Neural cell (in vitro differentiated cells): ENCODE data around the gene TEX28. TPM values are rescaled to one million over a fixed set of nuclear protein-coding genes. Genes with fewer than 3 reads are reported as not detected.

Experiments
- H2AFZ ChIP-seq: fragments of 200-600, 300-800 bp; sonication (generic), shearing (Covaris generic); 2 replicates; pipeline ENCODE4 v1.6.0; 2014; ENCODE audit warnings: low read depth, mild to moderate bottlenecking, antibody characterized with exemption, low read length, moderate library complexity
- H3F3A ChIP-seq: fragments of 200-600 bp; shearing (Covaris generic); 2 replicates; pipeline ENCODE4 v1.6.1; 2016; ENCODE audit warnings: mild to moderate bottlenecking, moderate library complexity, mixed read lengths, antibody characterized with exemption, low read length; ENCODE audit not compliant: insufficient read depth, poor library complexity, severe bottlenecking
- H3K27ac ChIP-seq: fragments of 200-600, 300-800 bp; sonication (generic), shearing (Covaris generic); 2 replicates; pipeline ENCODE4 v1.5.1; 2014; ENCODE audit warnings: mild to moderate bottlenecking, low read length, moderate library complexity
- H3K27me3 ChIP-seq: fragments of 300-800, 200-600 bp; sonication (generic), shearing (Covaris generic); 2 replicates; pipeline ENCODE4 v1.6.0; 2014; ENCODE audit warnings: mild to moderate bottlenecking, low read depth, low read length, moderate library complexity; ENCODE audit not compliant: insufficient read depth
- H3K36me3 ChIP-seq: fragments of 300-800, 200-600 bp; sonication (generic), shearing (Covaris generic); 2 replicates; pipeline ENCODE4 v1.5.1; 2014; ENCODE audit warnings: mild to moderate bottlenecking, antibody characterized with exemption, low read length, moderate library complexity; ENCODE audit not compliant: insufficient read depth
- H3K4me2 ChIP-seq: fragments of 300-800, 200-600 bp; sonication (generic), shearing (Covaris generic); 2 replicates; pipeline ENCODE4 v1.6.0; 2014; ENCODE audit warnings: mild to moderate bottlenecking, low read length
- H3K4me3 ChIP-seq: fragments of 300-800, 200-600 bp; sonication (generic), shearing (Covaris generic); 2 replicates; pipeline ENCODE4 v1.5.1; 2014; ENCODE audit warnings: mild to moderate bottlenecking, low read length, moderate library complexity
- H3K79me2 ChIP-seq: fragments of 200-600 bp; shearing (Covaris generic); replicated peaks from 2 replicates; pipeline ENCODE4 v1.6.0; 2014; ENCODE audit warnings: mild to moderate bottlenecking, low read length, moderate library complexity; ENCODE audit not compliant: insufficient read depth
- H3K9ac ChIP-seq: fragments of 300-800, 200-600 bp; sonication (generic), shearing (Covaris generic); 2 replicates; pipeline ENCODE4 v1.6.1; 2016; ENCODE audit warnings: mild to moderate bottlenecking, low read length, mixed read lengths
- H3K9me2 ChIP-seq: fragments of 200-600 bp; shearing (Covaris generic); 2 replicates; pipeline ENCODE4 v1.6.1; 2016; ENCODE audit warnings: mild to moderate bottlenecking, low read length, mixed read lengths; ENCODE audit not compliant: insufficient read depth
- H3K9me3 ChIP-seq: fragments of 200-600, 300-800 bp; sonication (generic), shearing (Covaris generic); 2 replicates; pipeline ENCODE4 v1.6.1; 2016; ENCODE audit warnings: mild to moderate bottlenecking, mixed run types, low read length, moderate library complexity, mixed read lengths
- H4K20me1 ChIP-seq: fragments of 200-600 bp; shearing (Covaris generic); 2 replicates; pipeline ENCODE4 v1.6.1; 2016; ENCODE audit warnings: mild to moderate bottlenecking, mixed run types; ENCODE audit not compliant: insufficient read depth
- CTCF ChIP-seq: fragments of 450-650 bp; IDR thresholded peaks from 2 replicates; pipeline ENCODE4 v1.5.1; 2014; ENCODE audit warnings: antibody characterized with exemption, mild to moderate bottlenecking, moderate library complexity; ENCODE audit not compliant: poor library complexity, severe bottlenecking
- EP300 ChIP-seq: fragments of 450-650 bp; conservative IDR thresholded peaks from 2 replicates; pipeline ENCODE4 v1.6.1; 2014; ENCODE audit warnings: antibody characterized with exemption, mild to moderate bottlenecking, moderate library complexity; ENCODE audit not compliant: poor library complexity, severe bottlenecking
- EZH2 ChIP-seq: fragments of 200-600, 300-800 bp; shearing (Covaris generic), sonication (generic); IDR thresholded peaks from 2 replicates; pipeline ENCODE4 v1.6.1; 2014; ENCODE audit warnings: antibody characterized with exemption, low read length, borderline replicate concordance, mild to moderate bottlenecking; ENCODE audit not compliant: insufficient read depth, poor library complexity, severe bottlenecking
- MXI1 ChIP-seq: fragments of 450-650 bp; conservative IDR thresholded peaks from 2 replicates; pipeline ENCODE4 v1.6.1; 2014; ENCODE audit warnings: antibody characterized with exemption, mild to moderate bottlenecking; ENCODE audit not compliant: poor library complexity, severe bottlenecking
- POLR2AphosphoS5 ChIP-seq: IDR thresholded peaks from 2 replicates; pipeline ENCODE4 v1.6.1; 2012
- RAD21 ChIP-seq: fragments of 450-650 bp; conservative IDR thresholded peaks from 2 replicates; pipeline ENCODE4 v1.6.1; 2014; ENCODE audit warnings: antibody characterized with exemption, mild to moderate bottlenecking, moderate library complexity
- REST ChIP-seq: IDR thresholded peaks from 2 replicates; pipeline ENCODE4 v1.6.1; 2012; ENCODE audit warnings: borderline replicate concordance
- SMC3 ChIP-seq: fragments of 450-650 bp; conservative IDR thresholded peaks from 2 replicates; pipeline ENCODE4 v1.6.1; 2014; ENCODE audit warnings: antibody characterized with exemption, mild to moderate bottlenecking, moderate library complexity; ENCODE audit not compliant: poor library complexity
- TAF1 ChIP-seq: IDR thresholded peaks from 2 replicates; pipeline ENCODE4 v1.6.1; 2012; ENCODE audit warnings: low read depth
- polyA plus RNA-seq: library from polyadenylated mRNA; depleted of rRNA; stranded (reverse); fragments of >200 nt; gene quantifications from 2 replicates; pipeline ENCODE4 v1.2.3, GENCODE V29; 2014

The TEX28 gene
- polyA plus RNA-seq, 1 donor from 2014 or later = not detected

GRCh38 chrX:154321594-154321993 is 26.7 kb upstream of the TEX28 start:
- Histone ChIP-seq H3K9me2 (no peaks in the 10 kb centered on the region), H4K20me1 (no peaks in the 10 kb centered on the region), H3K27me3 (no peaks in the 10 kb centered on the region), H2AFZ (no peak overlapping the region), H3K4me2 (no peak overlapping the region), H3K27ac (no peak overlapping the region), H3K4me3 (no peak overlapping the region), H3K9ac (no peak overlapping the region), H3F3A (no peaks in the 10 kb centered on the region), H3K9me3 (no peaks in the 10 kb centered on the region), H3K36me3 (no peaks in the 10 kb centered on the region), H3K79me2 (no peaks in the 10 kb centered on the region)
- TF ChIP-seq RAD21 = no peak
- no peak for TF ChIP-seq SMC3
- TF ChIP-seq REST = no peak
- TF ChIP-seq MXI1 = no peak
- TF ChIP-seq EP300 = no peak
- TF ChIP-seq CTCF = no peak
- TF ChIP-seq TAF1 = no peak
- no peak for TF ChIP-seq EZH2

GRCh38 chrX:154321152-154321551 is 26.2 kb upstream of the TEX28 start:
- Histone ChIP-seq H3K27ac (no peak overlapping the region), H3K9ac (no peak overlapping the region), H3K4me2 (no peak overlapping the region), H3K4me3 (no peak overlapping the region), H3K9me2 (no peaks in the 10 kb centered on the region), H3K36me3 (no peaks in the 10 kb centered on the region), H3F3A (no peaks in the 10 kb centered on the region), H3K9me3 (no peaks in the 10 kb centered on the region), H3K27me3 (no peaks in the 10 kb centered on the region), H4K20me1 (no peaks in the 10 kb centered on the region), H3K79me2 (no peaks in the 10 kb centered on the region), H2AFZ (no peak overlapping the region)
- TF ChIP-seq SMC3 (no peak), TAF1 (no peak), POLR2AphosphoS5 (no peak), MXI1 (no peak), REST (no peak), EZH2 (no peak), CTCF (no peak), RAD21 (no peak), EP300 (no peak)
